ENCODE measurements around the gene BCOR. TPM values are rescaled to one million over a fixed set of nuclear protein-coding genes. Genes with fewer than 3 reads are reported as not detected.

BCOR gene
- total and polyA plus RNA-seq, 11 donors = 6.7 to 40.1 (median 17.9) TPM

DNA sequence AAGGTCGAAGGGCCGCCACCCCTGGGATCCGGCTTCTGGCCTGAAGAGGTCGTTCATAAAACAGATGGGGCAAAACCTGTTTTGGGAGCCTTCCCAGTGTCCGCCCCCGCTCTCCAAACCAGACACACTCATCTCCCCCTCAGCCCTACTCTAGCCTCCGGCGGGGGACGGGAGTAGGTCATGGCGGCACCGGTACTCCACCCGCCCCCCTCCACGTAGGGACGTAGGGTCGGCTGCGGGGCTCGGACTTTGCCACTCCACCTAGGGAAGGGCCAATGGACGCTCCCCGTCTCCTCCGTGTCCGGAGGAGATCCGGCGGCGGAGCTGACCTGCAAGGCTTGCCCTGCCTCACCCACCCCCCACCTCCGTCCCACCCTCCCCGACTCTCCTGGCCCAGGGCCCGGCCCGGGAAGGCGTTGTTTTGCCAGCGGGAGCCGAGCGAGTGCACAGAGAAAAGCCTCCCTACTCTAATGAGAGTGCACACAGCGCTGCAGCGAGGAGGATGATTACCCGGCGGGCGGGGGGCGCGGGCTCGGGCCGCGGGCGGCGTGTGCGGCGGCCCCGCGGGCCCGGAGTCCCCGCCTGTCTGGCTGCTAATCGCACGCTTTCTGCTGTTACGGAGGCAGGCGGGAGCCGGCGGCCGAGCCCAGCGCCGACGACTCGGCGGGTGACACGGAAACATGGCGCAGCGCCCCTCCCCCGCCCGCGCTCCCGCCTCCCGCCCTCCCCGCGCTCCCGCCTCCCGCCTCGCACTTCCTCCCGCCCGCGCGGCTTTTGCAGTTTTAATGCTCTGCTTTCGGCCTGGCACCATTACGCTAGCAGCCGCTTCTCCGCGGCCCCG, 8.3 kb upstream of the BCOR start:
- peaks cover 0 to 98% (median 0%) of the 10 kb centered on the region in 9 donors for H3K27me3 ChIP-seq
- intact Hi-C loops (cut with DNase I) = loop anchor here in 9 of 10 donors (1.0 to 10.0 kb wide), 9 partner anchors 41 to 1304 kb away; partner anchors contain the start of gene MID1IP1 (in 1 of the 9)

DNA sequence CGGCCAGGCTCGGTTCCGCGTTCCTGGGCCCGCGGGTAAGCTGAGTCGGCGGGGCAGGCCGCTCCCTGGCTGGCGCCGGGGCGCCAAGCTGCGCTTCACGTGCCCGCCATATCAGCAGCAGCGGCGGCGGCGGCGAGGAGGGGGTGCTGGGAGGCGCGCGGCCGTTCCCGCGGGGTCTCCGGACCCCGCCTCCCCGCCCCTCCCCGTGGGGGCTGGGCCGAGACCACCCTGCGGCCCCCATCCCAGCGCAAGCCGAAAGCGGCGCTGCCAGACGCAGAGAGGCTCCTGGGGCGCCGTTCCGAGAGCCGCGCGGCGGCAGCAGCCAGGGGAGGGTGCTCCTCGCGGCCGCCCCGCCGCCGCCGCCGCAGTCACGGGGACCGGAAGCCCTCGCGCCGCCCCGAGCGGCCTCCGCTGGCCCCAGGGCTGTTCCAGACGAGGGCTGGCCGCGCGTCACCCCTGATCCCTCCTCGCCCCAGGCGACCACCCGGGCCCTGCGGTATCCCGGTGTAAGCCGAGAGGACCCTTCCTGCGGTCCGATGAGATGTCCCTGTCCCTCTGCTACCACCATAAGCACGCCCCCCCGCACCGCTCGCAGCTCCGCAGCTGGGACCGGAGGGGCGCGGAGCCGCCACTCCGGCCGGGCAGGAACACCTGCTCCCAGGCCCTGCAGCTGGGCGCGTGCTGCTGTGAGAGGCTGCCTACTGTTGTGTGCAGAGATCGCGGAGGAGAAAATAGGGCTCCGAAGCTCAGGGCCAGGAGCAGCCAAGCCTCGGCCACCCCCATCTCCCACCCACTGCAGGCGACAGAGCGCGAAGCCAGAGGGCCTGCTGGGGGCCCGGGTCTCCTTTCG, 7.5 kb upstream of the BCOR start:
- intact Hi-C loops (cut with DNase I) = loop anchor here in 9 of 10 donors (1.0 to 10.0 kb wide), 9 partner anchors 42 to 1303 kb away; partner anchors contain the start of gene MID1IP1 (in 1 of the 9)
- Histone ChIP-seq H3K4me1 (peaks cover 0 to 63% (median 20%) of the 10 kb centered on the region in 12 donors), H3K27me3 (peaks cover 0 to 99% (median 0%) of the 10 kb centered on the region in 9 donors), H3K9me3 (no peaks in the 10 kb centered on the region), H3K27ac (peak overlapping the region; percentile 71 to 97 (median 90)), H3K36me3 (no peaks in the 10 kb centered on the region), H3K4me3 (peak overlapping the region; percentile 32 to 68 (median 57))
- DNase-seq = peak; percentile 44 to 76 (median 60)
- ATAC-seq = peak; percentile 21 to 56 (median 52)
- TF ChIP-seq, protein P1, sequence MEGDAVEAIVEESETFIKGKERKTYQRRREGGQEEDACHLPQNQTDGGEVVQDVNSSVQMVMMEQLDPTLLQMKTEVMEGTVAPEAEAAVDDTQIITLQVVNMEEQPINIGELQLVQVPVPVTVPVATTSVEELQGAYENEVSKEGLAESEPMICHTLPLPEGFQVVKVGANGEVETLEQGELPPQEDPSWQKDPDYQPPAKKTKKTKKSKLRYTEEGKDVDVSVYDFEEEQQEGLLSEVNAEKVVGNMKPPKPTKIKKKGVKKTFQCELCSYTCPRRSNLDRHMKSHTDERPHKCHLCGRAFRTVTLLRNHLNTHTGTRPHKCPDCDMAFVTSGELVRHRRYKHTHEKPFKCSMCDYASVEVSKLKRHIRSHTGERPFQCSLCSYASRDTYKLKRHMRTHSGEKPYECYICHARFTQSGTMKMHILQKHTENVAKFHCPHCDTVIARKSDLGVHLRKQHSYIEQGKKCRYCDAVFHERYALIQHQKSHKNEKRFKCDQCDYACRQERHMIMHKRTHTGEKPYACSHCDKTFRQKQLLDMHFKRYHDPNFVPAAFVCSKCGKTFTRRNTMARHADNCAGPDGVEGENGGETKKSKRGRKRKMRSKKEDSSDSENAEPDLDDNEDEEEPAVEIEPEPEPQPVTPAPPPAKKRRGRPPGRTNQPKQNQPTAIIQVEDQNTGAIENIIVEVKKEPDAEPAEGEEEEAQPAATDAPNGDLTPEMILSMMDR (IDR thresholded peaks at IDR 0.05) = no peak
- no peak for TF ChIP-seq POLR2A (IDR thresholded peaks at IDR 0.05)
- 0 to 4% (median 1%) methylated on average over 9 to 94 of the region's 94 CpGs for WGBS, 4 donors

More for the DNA sequence above, 8.3 kb upstream of the BCOR start:
- ATAC-seq (peak; percentile 17 to 52 (median 31)), DNase-seq (peak; percentile 76 to 87 (median 82))
- H3K4me1 ChIP-seq = peaks cover 0 to 63% (median 21%) of the 10 kb centered on the region in 12 donors
- peak in 1 of 2 donors; percentile 21 for TF ChIP-seq POLR2A (IDR thresholded peaks at IDR 0.05)
- TF ChIP-seq, protein P1 (IDR thresholded peaks at IDR 0.05) = no peak
- 0 to 5% (median 2%) methylated on average over 26 to 84 of the region's 85 CpGs for WGBS, 4 donors
- peak overlapping the region; percentile 32 to 68 (median 57) for H3K4me3 ChIP-seq
- H3K36me3 ChIP-seq = no peaks in the 10 kb centered on the region
- no peaks in the 10 kb centered on the region for H3K9me3 ChIP-seq
- peak overlapping the region; percentile 71 to 97 (median 90) for H3K27ac ChIP-seq

DNA sequence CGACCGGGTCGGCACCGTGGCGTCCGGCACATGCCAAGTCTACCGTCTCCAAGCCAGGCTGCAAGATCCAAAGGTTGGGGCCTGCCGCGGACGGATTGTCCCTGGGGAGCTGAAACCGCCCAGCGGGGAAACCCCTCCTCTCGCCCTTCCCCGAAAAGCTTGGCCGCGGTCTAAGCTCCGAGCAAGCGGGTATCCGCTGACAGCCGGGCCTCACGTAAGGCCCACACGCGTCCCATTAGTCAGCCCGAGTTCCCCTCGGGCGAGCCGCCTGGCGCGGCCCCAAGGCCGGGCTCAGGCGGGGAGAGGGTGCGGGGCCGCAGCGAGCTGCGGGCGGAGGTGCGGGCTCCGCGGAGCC, 6.8 kb upstream of the BCOR start:
- ATAC-seq (peak in 3 of 4 donors; percentile 19 to 32 (median 28)), DNase-seq (peak; percentile 40 to 76 (median 61))
- peaks cover 0 to 99% (median 0%) of the 10 kb centered on the region in 9 donors for H3K27me3 ChIP-seq
- intact Hi-C loops (cut with DNase I) = loop anchor here in 2 of 10 donors (5.0 to 10.0 kb wide), 3 partner anchors 92 to 200 kb away; no protein-coding TSS in a partner anchor
- no peaks in the 10 kb centered on the region for H3K9me3 ChIP-seq
- peak overlapping the region; percentile 32 to 68 (median 57) for H3K4me3 ChIP-seq
- no peaks in the 10 kb centered on the region for H3K36me3 ChIP-seq
- TF ChIP-seq, protein P1 (IDR thresholded peaks at IDR 0.05) = no peak
- no peak for TF ChIP-seq POLR2A (IDR thresholded peaks at IDR 0.05)
- H3K27ac ChIP-seq = peak overlapping the region; percentile 71 to 97 (median 90)
- peaks cover 0 to 63% (median 20%) of the 10 kb centered on the region in 12 donors for H3K4me1 ChIP-seq
- WGBS, 4 donors = 2 to 12% (median 3%) methylated on average over 13 to 39 of the region's 39 CpGs

Data from heart left ventricle (tissue), 16 donors.